PFSK-1 (cell line): ENCODE data around the gene OR4D2.

Source experiments
- FOXP2 ChIP-seq: optimal IDR thresholded peaks from 2 replicates; pipeline ENCODE3; 2011; ENCODE audit warnings: borderline replicate concordance, control low read depth, inconsistent platforms; ENCODE audit not compliant: insufficient read depth; ENCODE audit errors: extremely low read length, extremely low read depth
- POLR2AphosphoS5 ChIP-seq: IDR thresholded peaks from 2 replicates; pipeline ENCODE4 v1.6.1; 2012; ENCODE audit warnings: low read depth, mild to moderate bottlenecking, control low read depth, low read length, moderate library complexity
- SIN3A ChIP-seq: IDR thresholded peaks from 2 replicates; pipeline ENCODE4 v1.6.1; 2012; ENCODE audit warnings: mild to moderate bottlenecking, low read length, moderate library complexity, borderline replicate concordance; ENCODE audit not compliant: insufficient read depth
- TAF1 ChIP-seq: IDR thresholded peaks from 2 replicates; pipeline ENCODE4 v1.6.1; 2012; ENCODE audit warnings: low read length, control low read depth, borderline replicate concordance; ENCODE audit not compliant: insufficient read depth
- TF ChIP-seq, protein P1 (sequence below), 2 experiments: IDR thresholded peaks; 2 replicates each; pipeline versions ENCODE4 v1.6.1 to v1.8.0; 2011 to 2012; ENCODE audit warnings: low read depth in 2 of 2, low read length in 2 of 2, control low read depth in 1 of 2, inconsistent platforms in 1 of 2, mild to moderate bottlenecking in 1 of 2, moderate library complexity in 1 of 2; ENCODE audit not compliant: insufficient read depth in 1 of 2

The OR4D2 gene

DNA sequence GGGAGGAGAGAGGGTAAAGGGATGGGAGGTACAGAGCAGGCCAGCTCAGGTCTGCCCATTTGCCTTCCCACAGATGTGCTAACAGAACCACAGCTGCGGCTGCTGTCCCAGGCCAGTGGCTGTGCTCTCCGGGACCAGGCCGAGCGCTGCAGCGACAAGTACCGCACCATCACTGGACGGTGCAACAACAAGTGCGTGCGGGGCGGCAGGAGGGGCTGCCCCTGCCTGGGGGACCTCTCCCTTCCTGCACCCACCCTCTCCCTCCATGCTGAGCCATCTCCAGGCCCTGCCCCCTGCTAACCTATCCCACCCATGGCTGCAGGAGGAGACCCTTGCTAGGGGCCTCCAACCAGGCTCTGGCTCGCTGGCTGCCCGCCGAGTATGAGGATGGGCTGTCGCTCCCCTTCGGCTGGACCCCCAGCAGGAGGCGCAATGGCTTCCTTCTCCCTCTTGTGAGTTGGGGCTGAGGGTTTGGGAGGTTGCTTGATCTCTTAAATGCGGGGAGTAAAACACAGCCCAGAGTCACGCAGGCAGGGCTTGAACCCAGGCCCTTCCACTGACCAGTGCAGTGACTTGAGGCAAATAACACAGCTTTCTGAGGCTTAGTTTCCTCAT lies 27.0 kb downstream of the OR4D2 start:
- TF ChIP-seq FOXP2 (no peak), TAF1 (no peak), SIN3A (no peak), POLR2AphosphoS5 (no peak)
- TF ChIP-seq, protein P1, sequence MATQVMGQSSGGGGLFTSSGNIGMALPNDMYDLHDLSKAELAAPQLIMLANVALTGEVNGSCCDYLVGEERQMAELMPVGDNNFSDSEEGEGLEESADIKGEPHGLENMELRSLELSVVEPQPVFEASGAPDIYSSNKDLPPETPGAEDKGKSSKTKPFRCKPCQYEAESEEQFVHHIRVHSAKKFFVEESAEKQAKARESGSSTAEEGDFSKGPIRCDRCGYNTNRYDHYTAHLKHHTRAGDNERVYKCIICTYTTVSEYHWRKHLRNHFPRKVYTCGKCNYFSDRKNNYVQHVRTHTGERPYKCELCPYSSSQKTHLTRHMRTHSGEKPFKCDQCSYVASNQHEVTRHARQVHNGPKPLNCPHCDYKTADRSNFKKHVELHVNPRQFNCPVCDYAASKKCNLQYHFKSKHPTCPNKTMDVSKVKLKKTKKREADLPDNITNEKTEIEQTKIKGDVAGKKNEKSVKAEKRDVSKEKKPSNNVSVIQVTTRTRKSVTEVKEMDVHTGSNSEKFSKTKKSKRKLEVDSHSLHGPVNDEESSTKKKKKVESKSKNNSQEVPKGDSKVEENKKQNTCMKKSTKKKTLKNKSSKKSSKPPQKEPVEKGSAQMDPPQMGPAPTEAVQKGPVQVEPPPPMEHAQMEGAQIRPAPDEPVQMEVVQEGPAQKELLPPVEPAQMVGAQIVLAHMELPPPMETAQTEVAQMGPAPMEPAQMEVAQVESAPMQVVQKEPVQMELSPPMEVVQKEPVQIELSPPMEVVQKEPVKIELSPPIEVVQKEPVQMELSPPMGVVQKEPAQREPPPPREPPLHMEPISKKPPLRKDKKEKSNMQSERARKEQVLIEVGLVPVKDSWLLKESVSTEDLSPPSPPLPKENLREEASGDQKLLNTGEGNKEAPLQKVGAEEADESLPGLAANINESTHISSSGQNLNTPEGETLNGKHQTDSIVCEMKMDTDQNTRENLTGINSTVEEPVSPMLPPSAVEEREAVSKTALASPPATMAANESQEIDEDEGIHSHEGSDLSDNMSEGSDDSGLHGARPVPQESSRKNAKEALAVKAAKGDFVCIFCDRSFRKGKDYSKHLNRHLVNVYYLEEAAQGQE (IDR thresholded peaks at IDR 0.05; ENCODE audit: insufficient read depth in 1 of 2, low read depth in 2 of 2, low read length in 2 of 2) = no peak

DNA sequence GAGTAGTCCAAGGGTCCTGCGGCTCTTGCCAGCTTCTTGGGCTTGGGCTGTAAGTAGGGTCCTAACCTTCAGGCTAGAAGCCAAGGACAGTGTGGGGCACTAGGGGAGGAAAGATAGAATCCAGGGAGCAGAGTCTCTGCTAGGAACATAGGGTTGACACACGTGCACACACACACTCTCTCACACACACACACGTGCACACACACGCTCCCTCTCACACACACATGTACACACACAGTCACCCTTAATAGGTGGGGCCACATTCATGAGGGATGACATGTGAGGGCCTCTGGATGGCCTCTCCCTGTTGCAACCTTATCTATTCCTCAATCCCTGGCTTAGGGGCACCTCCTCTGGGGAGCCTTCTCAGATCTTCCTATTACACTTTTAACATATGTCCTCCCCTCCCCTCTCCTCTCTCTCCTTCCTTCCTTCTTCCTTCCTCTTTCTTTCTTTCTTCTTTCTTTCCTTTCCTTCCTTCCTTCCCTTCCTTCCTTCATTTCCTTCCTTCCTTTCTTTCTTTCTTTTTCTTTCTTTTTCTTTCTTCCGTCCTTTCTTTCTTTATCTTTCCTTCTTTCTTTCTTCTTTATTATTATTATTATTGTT lies 28.8 kb downstream of the OR4D2 start:
- TF ChIP-seq, protein P1 (IDR thresholded peaks at IDR 0.05; ENCODE audit: insufficient read depth in 1 of 2, low read depth in 2 of 2, low read length in 2 of 2) = no peak
- TF ChIP-seq TAF1 (no peak), FOXP2 (no peak), POLR2AphosphoS5 (no peak), SIN3A (no peak)

DNA sequence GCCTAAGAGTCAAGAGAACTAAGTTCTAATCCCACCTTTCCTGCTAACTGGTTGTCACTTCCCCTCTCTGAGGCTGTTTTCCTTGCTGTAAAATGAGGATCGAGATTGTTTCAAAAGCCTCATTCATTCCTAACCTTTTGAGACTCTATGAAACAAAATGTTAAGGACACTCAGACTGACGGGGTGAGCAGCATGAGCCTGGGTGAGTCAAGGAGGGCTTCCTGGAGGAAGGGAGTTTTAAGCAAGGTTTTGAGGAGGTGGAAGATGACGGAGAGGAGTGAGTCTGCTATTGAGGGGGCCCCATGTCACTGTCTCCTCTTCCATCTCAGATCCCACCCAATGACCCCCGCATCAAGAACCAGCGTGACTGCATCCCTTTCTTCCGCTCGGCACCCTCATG lies 29.8 kb downstream of the OR4D2 start:
- TF ChIP-seq SIN3A (no peak), POLR2AphosphoS5 (no peak), TAF1 (no peak), FOXP2 (no peak)
- TF ChIP-seq, protein P1 (IDR thresholded peaks at IDR 0.05; ENCODE audit: insufficient read depth in 1 of 2, low read depth in 2 of 2, low read length in 2 of 2) = no peak

DNA sequence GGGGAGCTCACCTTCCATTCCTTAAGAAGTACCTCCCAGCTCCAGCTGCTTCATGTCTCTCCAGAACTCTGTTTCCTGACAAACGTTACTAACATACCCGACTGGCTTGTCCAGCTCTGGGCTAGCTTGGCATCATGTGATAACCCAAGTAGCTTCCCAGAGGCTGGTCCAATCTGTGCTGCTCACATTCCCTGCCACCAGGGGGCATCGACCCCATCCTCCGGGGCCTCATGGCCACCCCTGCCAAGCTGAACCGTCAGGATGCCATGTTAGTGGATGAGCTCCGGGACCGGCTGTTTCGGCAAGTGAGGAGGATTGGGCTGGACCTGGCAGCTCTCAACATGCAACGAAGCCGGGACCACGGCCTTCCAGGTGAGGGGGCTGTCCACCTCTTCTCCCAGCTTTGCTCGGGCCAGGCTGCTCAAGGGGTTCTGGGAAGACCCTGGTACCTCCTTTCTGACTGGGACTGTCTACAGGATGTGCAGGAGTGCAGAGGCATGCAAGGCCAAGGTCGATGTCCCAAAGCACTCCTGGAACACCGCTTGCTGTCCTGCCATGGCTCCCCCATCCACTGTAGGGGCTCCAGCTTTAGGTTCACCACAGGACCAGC lies 33.3 kb downstream of the OR4D2 start:
- no peak for TF ChIP-seq TAF1
- no peak for TF ChIP-seq POLR2AphosphoS5
- no peak for TF ChIP-seq SIN3A
- TF ChIP-seq, protein P1 (IDR thresholded peaks at IDR 0.05; ENCODE audit: insufficient read depth in 1 of 2, low read depth in 2 of 2, low read length in 2 of 2) = no peak
- no peak for TF ChIP-seq FOXP2
